Colonic mucosa (tissue), 4 donors: ENCODE measurements around the gene KCNH2. TPM values are rescaled to one million over a fixed set of nuclear protein-coding genes. Genes with fewer than 3 reads are reported as not detected.

ENCODE experiments used
- DNase-seq: peaks from one replicate; pipeline ENCODE4 v3.0.0-alpha.2; 2020
- H3K27ac ChIP-seq: fragments of 200-600 bp; one replicate; pipeline ENCODE4 v1.8.0; 2021
- H3K27me3 ChIP-seq: fragments of 200-600 bp; one replicate; pipeline ENCODE4 v1.8.0; 2021
- H3K36me3 ChIP-seq: fragments of 200-600 bp; one replicate; pipeline ENCODE4 v1.8.0; 2021
- H3K4me1 ChIP-seq: fragments of 200-600 bp; one replicate; pipeline ENCODE4 v1.8.0; 2021; ENCODE audit warnings: mild to moderate bottlenecking
- H3K4me3 ChIP-seq: fragments of 200-600 bp; one replicate; pipeline ENCODE4 v1.8.0; 2021
- H3K9ac ChIP-seq, 2 donors: one replicate each; pipeline ENCODE4 v1.7.0; 2013; ENCODE audit warnings: control low read depth in 2 of 2, low read depth in 2 of 2, low read length in 2 of 2
- H3K9me3 ChIP-seq: fragments of 200-600 bp; one replicate; pipeline ENCODE4 v1.8.0; 2021
- intact Hi-C: fragments of 100-400 bp; cut with DNase I; formaldehyde crosslinking; loops from one replicate; pipeline ENCODE4 v1.14.1; 2022
- total RNA-seq, 2 donors: library from RNA; stranded (reverse); fragmentation: NEBNext Ultra II Directional in 1 of 2; extraction: Animal tissue kit (Norgen Biotek cat#: 25700) in 1 of 2; gene quantifications; one replicate each; pipeline ENCODE4 v1.2.1, GENCODE V29; 2021
- TF ChIP-seq, protein P1 (sequence below): fragments of 200-600 bp; IDR thresholded peaks from one replicate; pipeline ENCODE4 v1.8.0; 2022; ENCODE audit warnings: antibody characterized with exemption, mild to moderate bottlenecking
- donor health status: healthy.
- donor health status: DM: no; HTN: no; CAD: no.
- donor health status: DM: no; HTN: no; CAD: no.

The KCNH2 gene
- total RNA-seq, 2 donors from 2014 or later, result 3.3 to 8.8 TPM

- Histone ChIP-seq H3K36me3 (no peaks in the 10 kb centered on the region), H3K27ac (peak overlapping the region; percentile 56), H3K4me1 (peaks cover 14% of the 10 kb centered on the region), H3K9ac (peak overlapping the region in 1 of 2 donors; percentile 65), H3K4me3 (no peak overlapping the region), H3K27me3 (no peaks in the 10 kb centered on the region), H3K9me3 (no peaks in the 10 kb centered on the region)
- TF ChIP-seq, protein P1, sequence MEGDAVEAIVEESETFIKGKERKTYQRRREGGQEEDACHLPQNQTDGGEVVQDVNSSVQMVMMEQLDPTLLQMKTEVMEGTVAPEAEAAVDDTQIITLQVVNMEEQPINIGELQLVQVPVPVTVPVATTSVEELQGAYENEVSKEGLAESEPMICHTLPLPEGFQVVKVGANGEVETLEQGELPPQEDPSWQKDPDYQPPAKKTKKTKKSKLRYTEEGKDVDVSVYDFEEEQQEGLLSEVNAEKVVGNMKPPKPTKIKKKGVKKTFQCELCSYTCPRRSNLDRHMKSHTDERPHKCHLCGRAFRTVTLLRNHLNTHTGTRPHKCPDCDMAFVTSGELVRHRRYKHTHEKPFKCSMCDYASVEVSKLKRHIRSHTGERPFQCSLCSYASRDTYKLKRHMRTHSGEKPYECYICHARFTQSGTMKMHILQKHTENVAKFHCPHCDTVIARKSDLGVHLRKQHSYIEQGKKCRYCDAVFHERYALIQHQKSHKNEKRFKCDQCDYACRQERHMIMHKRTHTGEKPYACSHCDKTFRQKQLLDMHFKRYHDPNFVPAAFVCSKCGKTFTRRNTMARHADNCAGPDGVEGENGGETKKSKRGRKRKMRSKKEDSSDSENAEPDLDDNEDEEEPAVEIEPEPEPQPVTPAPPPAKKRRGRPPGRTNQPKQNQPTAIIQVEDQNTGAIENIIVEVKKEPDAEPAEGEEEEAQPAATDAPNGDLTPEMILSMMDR, result no peak
- DNase-seq, result peak; percentile 85
- intact Hi-C loops, result no loop called here
Measured at GRCh38 chr7:150901160-150902035, 76.7 kb downstream of the KCNH2 start.

GRCh38 chr7:150900675-150901074, 77.4 kb downstream of the KCNH2 start:
- TF ChIP-seq, protein P1, result no peak
- no peaks in the 10 kb centered on the region for H3K9me3 ChIP-seq
- intact Hi-C loops, result no loop called here
- no peak overlapping the region for H3K4me3 ChIP-seq
- peak overlapping the region; percentile 56 for H3K27ac ChIP-seq
- peak overlapping the region in 1 of 2 donors; percentile 44 for H3K9ac ChIP-seq
- H3K4me1 ChIP-seq, result peaks cover 14% of the 10 kb centered on the region
- H3K27me3 ChIP-seq, result no peaks in the 10 kb centered on the region
- H3K36me3 ChIP-seq, result no peaks in the 10 kb centered on the region
- peak; percentile 33 for DNase-seq

GRCh38 chr7:150898475-150899011, 79.6 kb downstream of the KCNH2 start:
- Histone ChIP-seq H3K9ac (no peak overlapping the region), H3K27me3 (no peaks in the 10 kb centered on the region), H3K4me1 (peaks cover 14% of the 10 kb centered on the region), H3K4me3 (no peak overlapping the region), H3K27ac (no peak overlapping the region), H3K36me3 (no peaks in the 10 kb centered on the region), H3K9me3 (no peaks in the 10 kb centered on the region)
- TF ChIP-seq, protein P1, result peak; percentile 94
- peak; percentile 87 for DNase-seq
- intact Hi-C loops, result loop anchor here (2.0 kb wide), 1 partner anchor 90 kb away; no protein-coding TSS in a partner anchor

GRCh38 chr7:150897502-150898474, 80.3 kb downstream of the KCNH2 start:
- peaks cover 14% of the 10 kb centered on the region for H3K4me1 ChIP-seq
- intact Hi-C loops, result loop anchor here (2.0 kb wide), 1 partner anchor 91 kb away; no protein-coding TSS in a partner anchor
- no peaks in the 10 kb centered on the region for H3K36me3 ChIP-seq
- no peaks in the 10 kb centered on the region for H3K9me3 ChIP-seq
- H3K27ac ChIP-seq, result no peak overlapping the region
- H3K4me3 ChIP-seq, result no peak overlapping the region
- H3K27me3 ChIP-seq, result no peaks in the 10 kb centered on the region
- TF ChIP-seq, protein P1, result no peak
- no peak overlapping the region for H3K9ac ChIP-seq
- no peak for DNase-seq
